NCI-H510A (cell line): ENCODE measurements around the gene INHA.

Experiments
- DNase-seq: peaks from one replicate; lab custom pipeline; 2025; lab: John Stamatoyannopoulos, UW

The INHA gene

DNA sequence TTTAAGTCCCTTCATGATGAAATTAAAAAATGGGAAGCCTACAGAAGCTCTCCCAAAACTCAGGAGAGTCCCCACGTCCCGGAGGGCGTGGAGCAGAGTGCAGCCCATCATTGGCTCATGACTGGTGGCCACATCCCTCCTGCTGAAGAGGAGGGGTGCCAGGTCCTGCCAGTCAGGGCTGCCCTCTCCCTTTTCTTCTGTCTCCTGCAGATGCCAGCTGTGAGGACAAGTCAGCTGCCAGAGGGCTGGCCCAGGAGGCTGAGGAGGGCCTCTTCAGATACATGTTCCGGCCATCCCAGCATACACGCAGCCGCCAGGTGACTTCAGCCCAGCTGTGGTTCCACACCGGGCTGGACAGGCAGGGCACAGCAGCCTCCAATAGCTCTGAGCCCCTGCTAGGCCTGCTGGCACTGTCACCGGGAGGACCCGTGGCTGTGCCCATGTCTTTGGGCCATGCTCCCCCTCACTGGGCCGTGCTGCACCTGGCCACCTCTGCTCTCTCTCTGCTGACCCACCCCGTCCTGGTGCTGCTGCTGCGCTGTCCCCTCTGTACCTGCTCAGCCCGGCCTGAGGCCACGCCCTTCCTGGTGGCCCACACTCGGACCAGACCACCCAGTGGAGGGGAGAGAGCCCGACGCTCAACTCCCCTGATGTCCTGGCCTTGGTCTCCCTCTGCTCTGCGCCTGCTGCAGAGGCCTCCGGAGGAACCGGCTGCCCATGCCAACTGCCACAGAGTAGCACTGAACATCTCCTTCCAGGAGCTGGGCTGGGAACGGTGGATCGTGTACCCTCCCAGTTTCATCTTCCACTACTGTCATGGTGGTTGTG is 2.6 kb downstream of the INHA start:
- peak; percentile 79 for DNase-seq

GRCh38 chr2:219575566-219576504 is 3.7 kb downstream of the INHA start:
- DNase-seq = no peak

GRCh38 chr2:219576505-219577388 is 4.6 kb downstream of the INHA start:
- peak; percentile 83 for DNase-seq

- no peak for DNase-seq
Measured at GRCh38 chr2:219578811-219579613, 6.9 kb downstream of the INHA start.

DNA sequence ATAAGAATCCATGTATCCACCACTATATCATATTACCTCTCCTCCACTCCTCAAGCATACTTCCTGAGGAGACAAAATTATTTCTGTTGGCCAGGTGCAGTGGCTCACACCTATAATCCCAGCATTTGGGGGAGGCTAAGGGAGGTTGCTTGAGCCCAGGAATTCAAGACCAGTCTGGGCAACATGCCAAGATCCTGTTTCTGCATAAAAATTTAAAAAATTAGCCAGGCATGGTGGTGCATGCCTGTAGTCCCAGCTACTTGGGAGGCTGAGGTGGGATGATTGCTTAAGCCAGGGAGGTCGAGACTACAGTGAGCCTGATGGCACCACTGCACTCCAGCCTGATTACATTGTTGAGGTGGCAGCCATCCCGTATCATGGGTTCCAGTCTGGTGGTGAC is 9.2 kb downstream of the INHA start:
- no peak for DNase-seq

DNA sequence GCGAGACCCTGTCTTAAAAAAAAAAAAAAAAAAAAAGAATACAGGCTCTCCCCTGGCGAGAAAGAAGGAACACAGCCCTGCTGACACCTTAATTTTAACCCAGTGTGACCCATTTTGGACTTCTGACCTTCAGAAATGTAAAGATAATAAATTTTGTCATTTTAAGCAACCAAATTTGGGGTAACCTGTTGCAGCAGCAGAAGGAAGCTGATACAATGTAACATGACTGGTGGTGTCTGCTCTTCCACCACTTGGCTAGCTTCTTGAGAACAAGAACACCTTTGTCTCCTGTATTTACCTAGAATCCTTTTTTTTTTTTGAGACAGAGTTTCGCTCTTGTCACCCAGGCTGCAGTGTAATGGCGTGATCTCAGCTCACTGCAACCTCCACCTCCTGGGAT is 19.0 kb downstream of the INHA start:
- DNase-seq = no peak

DNA sequence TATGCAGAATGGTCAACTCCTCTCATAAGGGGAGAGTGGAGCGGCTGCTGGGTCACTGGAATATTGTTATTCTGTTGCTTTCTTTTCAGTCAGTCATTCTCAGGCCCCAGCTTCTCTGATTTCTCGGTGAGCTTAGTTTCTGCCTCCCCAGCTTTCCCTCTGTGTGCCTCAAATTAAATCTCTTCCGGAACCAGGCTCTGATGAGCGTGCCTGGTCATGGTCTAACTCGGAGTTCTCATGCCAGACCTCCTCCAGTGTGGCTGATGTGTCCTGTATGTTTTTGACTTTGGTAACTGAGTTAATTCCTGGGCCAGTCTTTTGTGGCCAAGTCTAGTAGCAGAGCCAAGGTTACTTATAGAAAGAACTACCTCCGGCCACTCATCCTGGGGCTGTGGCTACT is 20.6 kb downstream of the INHA start:
- no peak for DNase-seq

- DNase-seq = no peak
Measured at GRCh38 chr2:219593154-219593553, 21.0 kb downstream of the INHA start.

- DNase-seq = no peak
Measured at GRCh38 chr2:219595256-219595655, 23.1 kb downstream of the INHA start.

GRCh38 chr2:219596954-219597551 is 24.9 kb downstream of the INHA start:
- DNase-seq = no peak

GRCh38 chr2:219597552-219598307 is 25.6 kb downstream of the INHA start, which contains the start of gene STK11IP:
Gene STK11IP, plus strand, starts transcription at chr2:219597857. Its CDS starts 263 bp downstream, at chr2:219598120.
- DNase-seq = peak; percentile 98

DNA sequence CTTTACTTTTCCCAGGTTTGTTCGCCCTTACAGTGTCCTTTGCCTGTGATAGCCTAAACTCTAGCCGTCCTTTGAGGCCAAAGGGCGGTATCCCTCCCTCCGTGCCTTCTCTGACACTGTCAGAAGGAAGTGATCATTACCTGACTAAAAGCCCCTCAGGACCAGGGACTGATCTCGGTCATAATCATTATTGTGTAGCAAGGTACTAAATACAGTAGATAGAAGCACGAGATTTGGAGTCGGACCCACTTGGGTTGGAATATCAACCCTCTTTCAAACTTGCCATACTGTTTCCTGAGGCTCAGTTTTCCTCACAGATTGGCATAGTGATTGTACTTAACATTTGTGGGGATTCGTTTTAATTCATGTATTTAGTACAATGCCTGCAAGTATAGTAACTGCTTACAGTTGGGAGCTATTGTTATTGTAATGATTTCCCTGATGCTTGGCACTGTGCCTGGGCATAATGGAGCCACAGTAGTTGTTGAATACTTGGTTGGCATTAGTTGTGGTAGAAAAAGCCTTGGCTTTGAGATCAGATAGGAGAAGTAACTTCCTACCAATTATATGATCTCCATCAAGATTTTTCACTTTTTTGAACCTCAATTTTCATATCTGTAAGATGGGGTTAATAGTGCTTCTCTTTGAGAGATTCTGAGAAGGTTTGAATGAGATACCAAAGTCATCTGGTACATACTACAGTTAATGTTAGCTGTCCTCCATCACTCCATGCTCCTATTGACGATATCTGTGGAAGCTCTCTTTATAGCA is 26.4 kb downstream of the INHA start:
- no peak for DNase-seq

GRCh38 chr2:219603771-219604170 is 31.7 kb downstream of the INHA start:
- DNase-seq = no peak

DNA sequence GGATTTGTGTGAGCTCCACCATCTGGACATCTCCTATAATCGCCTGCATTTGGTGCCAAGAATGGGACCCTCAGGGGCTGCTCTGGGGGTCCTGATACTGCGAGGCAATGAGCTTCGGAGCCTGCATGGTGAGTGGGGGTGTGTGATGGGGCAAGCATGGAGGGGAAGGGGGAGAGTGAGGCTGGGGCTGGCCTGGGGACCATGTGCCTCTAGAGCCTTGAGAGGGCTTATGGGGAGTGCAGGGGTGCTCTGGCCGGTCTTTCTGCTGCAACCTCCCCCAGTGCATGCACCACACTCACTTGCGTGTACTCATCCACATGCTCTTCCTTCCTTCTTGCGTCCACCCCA is 33.5 kb downstream of the INHA start:
- DNase-seq = no peak

GRCh38 chr2:219607931-219608330 is 35.8 kb downstream of the INHA start:
- DNase-seq = no peak

DNA sequence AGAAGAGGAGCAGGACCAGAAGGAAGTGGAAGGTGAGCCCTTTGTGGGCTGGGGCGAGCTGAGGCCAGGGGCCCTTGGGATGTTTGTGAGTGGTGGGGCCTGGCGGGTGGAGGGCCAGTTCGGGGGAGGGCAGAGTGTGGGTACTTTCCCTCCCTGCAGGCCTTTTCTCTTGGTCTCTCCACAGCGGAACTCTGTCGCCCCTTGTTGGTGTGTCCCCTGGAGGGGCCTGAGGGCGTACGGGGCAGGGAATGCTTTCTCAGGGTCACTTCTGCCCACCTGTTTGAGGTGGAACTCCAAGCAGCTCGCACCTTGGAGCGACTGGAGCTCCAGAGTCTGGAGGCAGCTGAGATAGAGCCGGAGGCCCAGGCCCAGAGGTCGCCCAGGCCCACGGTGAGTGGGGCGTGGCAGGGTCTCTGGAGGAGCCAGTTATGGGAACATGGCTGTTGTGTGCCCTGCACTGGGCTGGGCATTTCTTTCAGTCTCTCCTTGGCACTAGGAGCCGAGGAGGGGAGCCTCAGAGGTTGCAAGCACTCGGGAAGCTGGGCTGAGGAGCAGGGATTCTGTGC is 36.4 kb downstream of the INHA start:
- DNase-seq = no peak

GRCh38 chr2:219609149-219609750 is 37.1 kb downstream of the INHA start:
- DNase-seq = no peak

DNA sequence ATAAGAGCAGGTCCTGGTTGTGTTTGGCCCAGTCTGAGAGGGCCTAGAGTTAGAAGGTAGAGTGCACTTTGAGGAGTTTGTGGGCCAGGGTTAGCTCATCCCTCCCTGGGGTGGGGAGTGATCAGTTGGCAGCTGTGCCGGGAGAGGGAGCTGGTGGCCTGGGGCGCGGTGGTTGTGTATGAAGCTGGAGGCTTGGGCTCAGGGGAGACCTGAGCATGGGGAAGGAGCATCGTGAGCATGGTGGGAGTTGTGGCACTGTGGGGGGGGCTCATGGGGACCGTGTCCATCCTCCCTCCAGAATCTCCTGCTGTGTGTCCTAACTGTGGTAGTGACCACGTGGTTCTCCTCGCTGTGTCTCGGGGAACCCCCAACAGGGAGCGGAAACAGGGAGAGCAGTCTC is 39.2 kb downstream of the INHA start:
- DNase-seq = no peak
